Subcutaneous adipose tissue (tissue), 4 donors: ENCODE results near the gene SLC9A2. TPM values are rescaled to one million over a fixed set of nuclear protein-coding genes. Genes with fewer than 3 reads are reported as not detected.

ENCODE experiments used
- CTCF ChIP-seq: fragments of 450-650 bp; IDR thresholded peaks from one replicate; pipeline ENCODE4 v1.5.1; 2016; ENCODE audit warnings: low read depth, mild to moderate bottlenecking, control low read depth, antibody characterized with exemption, moderate library complexity
- total RNA-seq, 4 donors: library from RNA; depleted of rRNA; stranded (reverse); fragments of >200 nt; gene quantifications; one replicate each; pipeline ENCODE4 v1.1.0, GENCODE V29; 2016

SLC9A2 gene
- total RNA-seq, 4 donors from 2014 or later: under 0.01 to 0.49 (median 0.17) TPM; not detected in 1

- TF ChIP-seq CTCF: no peak
Measured at GRCh38 chr2:102672107-102672776, 52.9 kb downstream of the SLC9A2 start.

- TF ChIP-seq CTCF: no peak
Measured at GRCh38 chr2:102674370-102674769, 55.0 kb downstream of the SLC9A2 start.

GRCh38 chr2:102674836-102675235 lies 55.5 kb downstream of the SLC9A2 start:
- TF ChIP-seq CTCF: no peak

GRCh38 chr2:102677244-102678215 lies 58.2 kb downstream of the SLC9A2 start:
- TF ChIP-seq CTCF: no peak

GRCh38 chr2:102678442-102678841 lies 59.1 kb downstream of the SLC9A2 start:
- no peak for TF ChIP-seq CTCF

- TF ChIP-seq CTCF: no peak
Measured at GRCh38 chr2:102686479-102687439, 67.4 kb downstream of the SLC9A2 start.
